DOHH2 (cell line): ENCODE data around the gene TRABD2A.

Source experiments
- CTCF ChIP-seq: fragments of 200-600 bp; sonication (generic); IDR thresholded peaks from one replicate; pipeline ENCODE4 v1.5.1; 2014; ENCODE audit warnings: antibody characterized with exemption, mild to moderate bottlenecking, low read depth, low read length; ENCODE audit not compliant: poor library complexity, severe bottlenecking
- EZH2phosphoT487 ChIP-seq: fragments of 200-600 bp; sonication (generic); IDR thresholded peaks from 2 replicates; pipeline ENCODE4 v1.6.1; 2017; ENCODE audit warnings: borderline replicate concordance, mild to moderate bottlenecking, antibody characterized with exemption, low read length, moderate library complexity, mixed read lengths

- TF ChIP-seq CTCF = no peak
- TF ChIP-seq EZH2phosphoT487 = no peak
Observed at GRCh38 chr2:84844141-84844540, 36.7 kb downstream of the TRABD2A start.
